HG03460 (cell line): ENCODE measurements around the gene STARD5.

ENCODE experiments used
- ATAC-seq: cut with Tn5 transposase; IDR thresholded peaks from one replicate; pipeline ENCODE4 v1.9.1; 2021; ENCODE audit not compliant: unreplicated experiment

The STARD5 gene

GRCh38 chr15:81275711-81276392 is 48.1 kb downstream of the STARD5 start:
- ATAC-seq, result no peak

DNA sequence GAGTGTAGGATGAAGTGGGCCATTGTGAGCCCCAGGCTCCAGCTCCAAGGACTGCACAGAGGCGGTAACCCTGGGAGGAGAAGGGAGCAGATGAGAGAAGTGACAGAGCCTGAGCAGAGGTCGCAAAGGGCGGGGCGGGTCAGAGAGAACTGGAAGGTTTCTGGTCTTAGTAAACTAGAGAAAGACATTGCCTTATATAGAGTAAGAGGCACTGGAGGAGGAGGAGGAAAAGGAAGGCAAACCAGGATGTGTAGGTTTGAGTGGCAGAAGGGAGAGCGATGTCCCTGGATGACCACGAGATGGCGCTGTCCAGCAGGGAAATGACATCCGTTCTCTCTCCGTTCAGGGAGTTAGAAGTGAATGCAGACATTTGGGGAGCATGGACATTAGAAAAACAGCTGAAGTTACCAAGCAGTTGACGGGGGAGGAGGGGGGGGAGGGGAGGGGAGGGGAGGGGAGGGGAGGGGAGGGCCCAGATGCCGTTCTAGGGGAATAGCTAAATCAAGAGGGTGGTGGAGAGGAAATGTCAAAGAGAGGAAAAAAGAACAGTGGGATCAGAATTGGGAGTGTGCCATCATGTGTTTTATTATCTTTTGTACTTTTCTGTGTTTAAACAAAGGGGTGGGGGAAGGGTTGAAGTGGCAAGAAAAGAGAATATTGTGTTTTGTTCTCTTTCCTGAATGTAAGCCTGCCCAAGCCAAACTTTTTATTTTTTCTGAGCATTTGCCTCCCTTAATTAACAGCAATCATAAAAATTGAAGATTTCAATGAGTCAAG is 48.8 kb downstream of the STARD5 start:
- peak; percentile 89 for ATAC-seq

GRCh38 chr15:81274255-81274654 is 49.7 kb downstream of the STARD5 start:
- ATAC-seq, result no peak

DNA sequence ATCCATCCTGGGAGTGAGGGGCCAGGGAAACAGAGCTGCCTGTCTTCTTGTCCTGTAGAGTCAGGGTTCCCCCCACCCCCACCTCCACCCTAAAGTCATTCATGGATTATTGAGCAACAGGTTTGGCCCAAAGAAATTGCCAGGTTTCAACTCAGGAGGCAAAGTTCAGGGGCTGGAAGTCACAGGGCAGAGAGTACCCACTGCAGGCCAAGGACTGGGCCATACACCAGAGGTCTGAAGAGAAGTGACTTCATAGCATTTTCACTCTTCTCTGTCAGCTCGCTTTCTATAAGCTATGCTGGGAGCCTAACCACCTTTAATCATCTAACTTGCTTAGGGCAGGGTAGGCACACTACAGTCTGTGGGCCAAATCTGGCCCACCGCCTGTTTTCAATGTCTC is 50.1 kb downstream of the STARD5 start:
- no peak for ATAC-seq

- ATAC-seq, result no peak
These were observed 50.7 kb downstream of the STARD5 start for GRCh38 chr15:81273200-81273599.

- ATAC-seq, result no peak
These were observed 51.9 kb downstream of the STARD5 start for GRCh38 chr15:81271761-81272644.

GRCh38 chr15:81270781-81271491 is 53.0 kb downstream of the STARD5 start:
- ATAC-seq, result no peak

DNA sequence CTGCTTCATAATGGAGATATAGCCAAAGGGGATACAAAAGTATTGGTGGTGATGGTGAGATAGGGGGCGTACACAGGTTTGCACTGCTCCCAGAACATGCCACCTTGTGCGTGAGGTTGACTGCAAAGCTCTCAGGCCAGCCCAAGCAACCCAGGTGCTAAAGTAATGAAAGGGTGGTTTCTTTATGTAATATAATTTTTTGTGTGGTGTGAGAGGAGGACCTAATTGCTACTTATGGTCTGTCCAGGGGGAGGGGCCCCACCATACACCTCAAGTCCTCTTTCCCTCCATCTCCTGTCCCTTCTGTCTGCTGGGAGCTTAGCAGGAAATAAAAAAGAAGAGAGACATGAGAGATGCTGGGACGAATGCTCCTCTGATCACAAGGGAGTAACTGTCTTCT is 53.8 kb downstream of the STARD5 start:
- no peak for ATAC-seq

DNA sequence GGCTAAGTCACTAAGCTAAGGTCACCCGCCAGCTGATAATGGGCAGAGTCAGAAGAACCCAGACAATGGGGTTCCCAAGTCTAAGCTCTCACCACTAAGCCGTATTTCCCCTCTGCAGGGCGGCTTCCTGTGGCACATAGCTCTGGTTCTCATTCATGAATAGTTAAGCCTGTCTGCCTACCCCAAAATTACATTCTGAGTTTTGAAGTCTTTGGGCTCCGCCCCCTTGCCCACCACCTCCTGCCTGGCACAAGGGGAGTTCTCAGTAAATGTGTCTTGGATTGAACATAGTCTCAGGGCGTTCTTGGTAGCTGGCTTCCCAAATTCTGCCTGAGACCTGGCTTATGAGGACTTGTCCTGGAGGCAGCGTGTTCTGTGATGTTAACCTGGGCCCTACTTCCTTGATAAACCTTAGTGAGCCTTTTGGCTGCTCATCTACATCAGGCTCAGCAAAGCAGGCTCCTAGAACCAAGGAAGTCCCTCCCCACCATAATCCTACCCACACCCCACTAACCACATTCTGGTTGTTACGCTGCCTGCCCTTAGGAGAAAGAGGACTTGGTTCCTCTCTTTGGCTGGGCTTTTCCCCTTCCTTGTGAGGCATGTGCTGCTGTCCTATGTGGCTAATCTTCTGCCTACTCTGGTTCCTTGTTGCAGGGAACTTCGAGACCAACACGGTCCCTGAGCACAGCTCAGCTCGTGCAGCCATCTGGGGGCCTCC is 54.9 kb downstream of the STARD5 start:
- ATAC-seq, result no peak

- no peak for ATAC-seq
These were observed 55.6 kb downstream of the STARD5 start for GRCh38 chr15:81268340-81268739.

DNA sequence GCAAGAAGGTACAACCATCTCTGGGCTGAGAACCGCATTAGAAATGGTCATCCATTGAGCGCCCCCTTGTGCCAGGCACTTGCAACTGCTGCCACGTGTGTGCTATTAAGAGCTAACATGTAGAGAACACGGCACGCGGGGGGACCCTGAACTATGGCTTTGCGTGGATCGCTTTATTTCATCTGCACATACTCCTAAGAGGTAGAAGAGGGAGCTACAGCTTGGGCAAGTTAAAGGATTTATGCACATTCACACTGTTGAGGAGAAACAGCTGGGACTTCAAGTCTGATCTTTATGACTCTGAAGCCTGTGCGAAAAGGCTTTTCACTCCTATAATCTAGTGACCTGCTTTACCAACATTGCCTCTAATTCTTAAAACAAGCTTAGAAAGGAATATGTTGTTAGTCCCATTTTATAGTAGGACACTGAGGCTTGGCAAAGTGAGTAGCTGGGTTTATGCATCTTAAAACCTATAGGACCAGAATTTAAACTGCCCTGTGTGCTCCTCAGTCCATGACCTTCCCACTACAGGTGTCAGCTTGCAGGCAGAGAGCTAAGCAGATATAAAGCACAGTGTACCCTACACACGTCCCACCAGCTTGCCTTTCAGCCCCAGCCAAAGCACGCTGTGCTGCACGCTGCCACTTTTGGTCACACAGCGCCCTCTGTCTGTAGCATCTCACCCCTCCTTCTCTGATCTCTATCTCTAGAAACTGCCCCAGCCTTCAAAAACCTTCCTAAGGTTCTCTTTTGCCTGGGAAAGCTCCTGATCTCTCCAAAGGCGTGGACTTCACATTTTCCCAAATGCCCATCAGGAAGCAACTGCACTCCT is 57.8 kb downstream of the STARD5 start:
- peak; percentile 81 for ATAC-seq

- ATAC-seq, result no peak
These were observed 58.5 kb downstream of the STARD5 start for GRCh38 chr15:81265256-81265943.

- ATAC-seq, result no peak
These were observed 59.7 kb downstream of the STARD5 start for GRCh38 chr15:81264072-81264857.

DNA sequence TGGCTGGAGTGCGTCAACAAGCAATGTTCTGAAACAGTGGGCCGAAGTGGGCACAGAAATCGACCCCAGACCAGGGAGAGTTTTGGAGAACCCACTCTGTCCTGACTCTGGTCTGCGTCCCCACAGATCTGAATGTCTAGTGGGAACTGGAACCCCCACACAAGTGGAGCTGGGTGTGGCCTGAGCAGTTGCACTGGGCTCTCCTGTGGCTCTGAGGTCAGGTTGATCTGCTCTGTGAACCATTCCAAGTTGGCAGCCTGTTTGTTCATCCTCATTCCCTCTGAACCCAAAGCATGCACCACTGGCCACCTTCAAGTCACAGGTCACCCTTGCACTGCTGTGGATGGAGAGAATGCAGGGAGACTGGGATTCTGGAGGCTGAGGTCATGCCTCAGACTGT is 60.5 kb downstream of the STARD5 start:
- no peak for ATAC-seq

- ATAC-seq, result no peak
These were observed 62.6 kb downstream of the STARD5 start for GRCh38 chr15:81261172-81261811.

- no peak for ATAC-seq
These were observed 64.1 kb downstream of the STARD5 start for GRCh38 chr15:81259760-81260298.
